PC-9 (cell line): ENCODE results near the gene ATP6V0D1.

Experiments
- CTCF ChIP-seq: fragments of 200-600 bp; sonication (generic); conservative IDR thresholded peaks from 2 replicates; pipeline ENCODE4 v1.6.1; 2017; ENCODE audit warnings: mixed run types, antibody characterized with exemption, mild to moderate bottlenecking, moderate library complexity
- EZH2 ChIP-seq: fragments of 200-600 bp; sonication (generic); IDR thresholded peaks from 2 replicates; pipeline ENCODE4 v1.8.0; 2017; ENCODE audit warnings: antibody characterized with exemption, low read depth

DNA sequence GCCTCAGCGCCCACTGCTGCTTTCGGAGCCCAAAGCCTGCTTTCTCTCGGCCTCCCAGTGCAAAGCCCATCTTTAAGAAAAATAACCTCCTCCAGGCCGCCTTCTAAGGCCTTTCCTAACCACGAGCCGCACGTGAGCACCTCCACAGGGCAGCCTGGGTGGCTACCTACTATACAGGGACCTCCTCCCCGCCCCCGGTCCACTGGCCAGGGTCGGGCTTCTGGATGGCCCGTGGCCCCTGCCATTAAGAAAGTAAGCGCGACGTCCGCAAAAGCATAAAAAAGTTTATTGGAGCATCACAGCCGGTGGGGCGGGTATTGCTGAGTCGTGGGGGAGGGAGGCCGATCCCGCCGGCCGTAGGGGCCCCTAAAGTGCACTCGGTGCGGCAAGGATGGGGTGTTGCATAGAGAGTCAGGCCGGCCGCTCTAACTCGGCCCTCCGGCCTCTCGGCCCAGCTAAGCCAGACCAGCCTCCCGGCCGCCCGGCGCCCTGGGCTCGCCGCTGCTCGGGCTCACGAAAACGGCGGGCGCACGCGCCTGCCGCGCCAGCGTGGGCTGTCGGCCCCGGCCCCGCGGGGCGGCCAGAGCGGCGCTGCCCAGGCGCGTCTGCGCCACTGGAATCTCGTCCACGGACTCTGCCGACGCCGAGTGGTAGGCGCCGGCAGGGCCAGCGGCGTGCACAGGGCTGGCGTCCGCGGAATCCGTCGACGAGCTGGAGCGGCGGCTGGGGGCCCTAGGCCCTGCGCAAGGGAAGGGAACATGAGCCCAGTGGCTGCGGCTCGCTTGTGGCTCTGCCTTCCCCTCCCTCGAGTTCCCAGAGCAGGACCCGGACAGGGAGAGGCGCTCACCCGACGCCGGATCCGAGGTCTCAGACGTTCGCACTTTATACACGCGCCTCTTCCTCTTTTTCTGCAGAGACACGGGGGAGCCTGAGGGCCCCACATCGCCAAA lies 86.5 kb downstream of the ATP6V0D1 start:
- TF ChIP-seq CTCF (no peak), EZH2 (no peak)
